ENCODE results near the gene METTL18. TPM values are rescaled to one million over a fixed set of nuclear protein-coding genes. Genes with fewer than 3 reads are reported as not detected.

The METTL18 gene
- total RNA-seq, 1 donor from 2014 or later, result 6.1 TPM

GRCh38 chr1:169753549-169753948, 41.2 kb downstream of the METTL18 start:
- intact Hi-C loops (cut with DNase I), result no loop called here
- DNase-seq (no peak), ATAC-seq (no peak)
- Histone ChIP-seq H3K27me3 (no peaks in the 10 kb centered on the region), H3K27ac (no peak overlapping the region), H3K4me1 (no peaks in the 10 kb centered on the region), H3K4me3 (no peak overlapping the region), H3K9me3 (no peaks in the 10 kb centered on the region), H3K36me3 (no peaks in the 10 kb centered on the region)
- no peak for TF ChIP-seq CTCF (IDR thresholded peaks at IDR 0.05)

- no peaks in the 10 kb centered on the region for H3K9me3 ChIP-seq
Measured at GRCh38 chr1:169750041-169750440, 44.7 kb downstream of the METTL18 start.

GRCh38 chr1:169746550-169746949, 48.2 kb downstream of the METTL18 start:
- Histone ChIP-seq H3K4me3 (no peak overlapping the region), H3K27ac (no peak overlapping the region), H3K4me1 (peaks cover 2% of the 10 kb centered on the region), H3K36me3 (no peaks in the 10 kb centered on the region), H3K27me3 (no peaks in the 10 kb centered on the region), H3K9me3 (no peaks in the 10 kb centered on the region)
- intact Hi-C loops (cut with DNase I), result no loop called here
- no peak for TF ChIP-seq CTCF (IDR thresholded peaks at IDR 0.05)
- no peak for ATAC-seq
- no peak for DNase-seq

More at GRCh38 chr1:169750041-169750440, 44.7 kb downstream of the METTL18 start:
- Histone ChIP-seq H3K36me3 (no peaks in the 10 kb centered on the region), H3K4me3 (no peak overlapping the region), H3K27ac (no peak overlapping the region), H3K27me3 (no peaks in the 10 kb centered on the region), H3K4me1 (no peaks in the 10 kb centered on the region)
- intact Hi-C loops (cut with DNase I), result no loop called here
- DNase-seq (no peak), ATAC-seq (no peak)
- no peak for TF ChIP-seq CTCF (IDR thresholded peaks at IDR 0.05)

GRCh38 chr1:169745015-169745861, 49.5 kb downstream of the METTL18 start:
- intact Hi-C loops (cut with DNase I), result no loop called here
- no peak for DNase-seq
- ATAC-seq, result no peak
- Histone ChIP-seq H3K36me3 (no peaks in the 10 kb centered on the region), H3K4me1 (peaks cover 10% of the 10 kb centered on the region), H3K4me3 (no peak overlapping the region), H3K27me3 (no peaks in the 10 kb centered on the region), H3K27ac (no peak overlapping the region), H3K9me3 (no peaks in the 10 kb centered on the region)
- no peak for TF ChIP-seq CTCF (IDR thresholded peaks at IDR 0.05)

Other genes with a start within 250 kb of the METTL18 start
- gene F5, start 208.4 kb downstream of the METTL18 start, total RNA-seq, result 1.6 TPM
- gene SELP, start 164.8 kb downstream of the METTL18 start, total RNA-seq, result 61.5 TPM
- 12.1 TPM for gene SELL, start 83.3 kb downstream of the METTL18 start, total RNA-seq
- 1.5 TPM for gene SELE, start 60.8 kb downstream of the METTL18 start, total RNA-seq
- 12.0 TPM for gene SCYL3, start 99.0 kb upstream of the METTL18 start, total RNA-seq